Upper lobe of left lung (tissue), 6 donors: ENCODE measurements around the gene TMEM134. TPM values are rescaled to one million over a fixed set of nuclear protein-coding genes. Genes with fewer than 3 reads are reported as not detected.

Experiments
- ATAC-seq, 2 donors: fragments of 200-7000 bp; cut with Tn5 transposase; one replicate each; pipeline ENCODE4 v1.9.1; 2022; ENCODE audit warnings: mild to moderate bottlenecking in 2 of 2, moderate library complexity in 2 of 2; ENCODE audit not compliant: low FRiP score in 2 of 2
- DNase-seq, 2 donors: peaks; one replicate each; pipeline ENCODE4 v3.0.0-alpha.2; 2019 to 2020
- H3K27ac ChIP-seq, 4 donors: fragments of 200-600 bp; sonication (generic); one replicate each; pipeline ENCODE4 v1.5.1; 2016 to 2019
- H3K27me3 ChIP-seq, 4 donors: fragments of 200-600 bp; sonication (generic); one replicate each; pipeline ENCODE4 v1.5.1; 2017 to 2019
- H3K36me3 ChIP-seq, 4 donors: fragments of 200-600 bp; sonication (generic); one replicate each; pipeline ENCODE4 v1.5.1; 2016 to 2019
- H3K4me1 ChIP-seq, 4 donors: fragments of 200-600 bp; sonication (generic); one replicate each; pipeline ENCODE4 v1.5.1; 2018 to 2019
- H3K4me3 ChIP-seq, 4 donors: fragments of 200-600 bp; sonication (generic); one replicate each; pipeline ENCODE4 v1.5.1; 2017 to 2019; ENCODE audit warnings: mild to moderate bottlenecking in 2 of 4, moderate library complexity in 1 of 4
- H3K9me3 ChIP-seq, 4 donors: fragments of 200-600 bp; sonication (generic); one replicate each; pipeline ENCODE4 v1.5.1; 2018 to 2019
- CTCF ChIP-seq, 6 experiments: fragments of 450-650 bp in 4 of 6; fragments of 200-600 bp in 2 of 6; sonication (generic) in 2 of 6; IDR thresholded peaks; one replicate each; pipeline ENCODE4 v1.5.1; 2016 to 2019; ENCODE audit warnings: antibody characterized with exemption in 6 of 6
- EP300 ChIP-seq, 4 donors: sonication (generic); formaldehyde crosslinking; IDR thresholded peaks; one replicate each; pipeline ENCODE4 v1.5.1; 2017; ENCODE audit warnings: antibody characterized with exemption in 4 of 4, control low read depth in 2 of 4
- POLR2A ChIP-seq, 4 donors: fragments of 450-650 bp; IDR thresholded peaks; one replicate each; pipeline ENCODE4 v1.5.1; 2016 to 2017; ENCODE audit warnings: antibody characterized with exemption in 4 of 4, mild to moderate bottlenecking in 2 of 4
- POLR2AphosphoS5 ChIP-seq, 2 donors: sonication (generic); formaldehyde crosslinking; IDR thresholded peaks; one replicate each; pipeline ENCODE4 v1.5.1; 2017; ENCODE audit warnings: antibody characterized with exemption in 2 of 2
- WGBS, 2 donors: methylation state at CpG; one replicate each; pipeline ENCODE4 v1.1.5; 2017 to 2018; 5-methylcytosine and 5-hydroxymethylcytosine counted together
- small RNA-seq, 4 donors: library from RNA; depleted of rRNA; stranded (forward); fragments of <200 nt; gene quantifications; one replicate each; pipeline ENCODE3, GENCODE V24; 2016
- total RNA-seq, 6 donors: library from RNA; depleted of rRNA in 4 of 6; stranded (reverse); fragments of >200 nt in 4 of 6; gene quantifications; one replicate each; pipeline versions ENCODE4 v1.1.0 to v1.2.1, GENCODE V29; 2016 to 2021
- donor health status: DM: no; HTN: no; CAD: no; lungs with moderate emphysema.
- donor health status: DM: no; HTN: yes; CAD: no; lungs with severe emphysema.

The TMEM134 gene
- total RNA-seq, 6 donors from 2014 or later: 51.2 to 102 (median 75.2) TPM

DNA sequence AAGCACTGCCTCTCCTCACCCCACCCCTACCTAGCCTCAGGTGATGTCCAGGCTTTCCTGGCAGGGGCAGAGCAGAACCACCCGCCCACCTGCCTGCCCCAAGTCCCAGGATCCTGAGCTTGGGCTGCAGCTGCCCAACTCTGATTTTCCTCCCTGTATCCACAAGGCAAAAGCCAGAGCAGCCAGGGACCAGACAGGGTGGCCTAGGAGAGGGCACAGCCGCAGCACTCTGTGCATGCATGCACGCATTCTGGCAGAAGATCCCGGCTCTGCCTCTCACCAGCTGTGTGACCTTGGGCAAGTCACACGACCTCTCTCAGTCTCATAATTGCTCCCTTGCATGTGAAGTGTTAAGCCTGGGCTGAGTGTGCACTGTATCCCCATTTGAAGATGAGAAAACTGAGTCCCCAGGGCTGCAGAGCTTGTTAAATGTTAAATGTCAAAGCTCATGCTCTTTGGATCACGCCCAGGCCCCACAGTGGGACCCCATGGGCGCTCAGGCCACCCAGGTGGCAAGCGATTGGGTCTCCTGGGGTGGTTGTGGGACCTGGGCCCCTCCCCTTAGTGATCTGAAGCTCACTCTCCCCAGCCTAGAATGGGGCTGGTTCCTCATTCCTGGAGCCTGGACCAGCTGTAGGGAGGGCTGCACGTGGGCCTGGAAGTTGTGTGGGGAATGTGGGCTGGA is 56.4 kb downstream of the TMEM134 start:
- TF ChIP-seq POLR2A (IDR thresholded peaks at IDR 0.05) (no peak), CTCF (IDR thresholded peaks at IDR 0.05) (no peak), EP300 (IDR thresholded peaks at IDR 0.05) (no peak)
- ATAC-seq (no peak), DNase-seq (no peak)
- H3K9me3 ChIP-seq: no peaks in the 10 kb centered on the region
- H3K36me3 ChIP-seq: no peaks in the 10 kb centered on the region
- WGBS, 2 donors: 83 to 89% methylated on average over 6 to 9 of the region's 9 CpGs
- peaks cover 24 to 46% (median 45%) of the 10 kb centered on the region in 4 donors for H3K4me1 ChIP-seq
- no peak overlapping the region for H3K27ac ChIP-seq
- no peak overlapping the region for H3K4me3 ChIP-seq
- peaks cover 0 to 3% (median 0%) of the 10 kb centered on the region in 4 donors for H3K27me3 ChIP-seq

DNA sequence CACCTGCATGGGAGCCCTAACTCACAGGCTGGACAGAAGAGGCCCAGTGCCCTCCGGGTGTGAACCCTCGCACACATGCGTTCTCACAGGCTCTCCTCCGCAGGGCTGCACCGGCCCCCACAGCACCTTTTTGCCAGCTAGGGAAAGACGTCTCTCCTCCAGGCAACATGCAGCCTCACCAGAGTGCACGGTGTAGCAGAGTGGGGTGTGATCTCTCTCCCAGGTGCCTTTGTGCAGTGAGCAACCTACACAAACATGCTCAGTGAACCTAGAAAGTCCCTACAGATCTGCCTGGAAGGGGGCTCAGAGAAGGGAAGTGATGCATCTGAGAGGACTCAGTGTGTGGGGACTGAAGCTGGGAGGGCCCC is 57.3 kb downstream of the TMEM134 start:
- peaks cover 22 to 42% (median 39%) of the 10 kb centered on the region in 4 donors for H3K4me1 ChIP-seq
- DNase-seq (no peak), ATAC-seq (no peak)
- no peak overlapping the region for H3K27ac ChIP-seq
- 83% methylated on average over 3 to 7 of the region's 7 CpGs for WGBS, 2 donors
- no peaks in the 10 kb centered on the region for H3K9me3 ChIP-seq
- no peak for TF ChIP-seq CTCF (IDR thresholded peaks at IDR 0.05)
- no peak for TF ChIP-seq EP300 (IDR thresholded peaks at IDR 0.05)
- TF ChIP-seq POLR2AphosphoS5 (IDR thresholded peaks at IDR 0.05): no peak
- TF ChIP-seq POLR2A (IDR thresholded peaks at IDR 0.05): no peak
- H3K27me3 ChIP-seq: peaks cover 0 to 3% (median 0%) of the 10 kb centered on the region in 4 donors
- H3K4me3 ChIP-seq: no peak overlapping the region
- no peaks in the 10 kb centered on the region for H3K36me3 ChIP-seq

Small RNAs within 50 kb of the gene (small RNA-seq; reads per million reads assigned to genes)
- gene MIR6752: 0 to 0.33 (median 0.07) reads per million in 4 donors

Other genes with a start within 250 kb of the TMEM134 start
- gene GRK2, start 202.8 kb downstream of the TMEM134 start, total RNA-seq: 100 to 1,000 TPM in 4 of 6 donors, 10 to 100 TPM in 2; 76.9 to 232 (median 117) TPM
- gene ANKRD13D, start 179.9 kb downstream of the TMEM134 start, total RNA-seq: 100 to 1,000 TPM in 2 of 6 donors, 10 to 100 TPM in 4; 47.4 to 221 (median 78.3) TPM
- gene SSH3, start 165.7 kb downstream of the TMEM134 start, total RNA-seq: 10 to 100 TPM; 35.9 to 99.2 (median 53.8) TPM
- gene POLD4, start 115.7 kb downstream of the TMEM134 start, total RNA-seq: 100 to 1,000 TPM in 4 of 6 donors, 10 to 100 TPM in 2; 55.5 to 173 (median 106) TPM
- gene CLCF1, start 95.7 kb downstream of the TMEM134 start, total RNA-seq: 10 to 100 TPM in 2 of 6 donors, 1 to 10 TPM in 4; 3.7 to 29.5 (median 6.0) TPM
- gene RAD9A, start 77.3 kb downstream of the TMEM134 start, total RNA-seq: 100 to 1,000 TPM in 1 of 6 donors, 10 to 100 TPM in 5; 20.4 to 115 (median 28.2) TPM
- 100 to 1,000 TPM in 3 of 6 donors, 10 to 100 TPM in 3; 83.8 to 191 (median 135) TPM for gene PPP1CA, start 67.4 kb downstream of the TMEM134 start, total RNA-seq
- gene TBC1D10C, start 65.2 kb downstream of the TMEM134 start, total RNA-seq: 10 to 100 TPM in 5 of 6 donors, 1 to 10 TPM in 1; 8.4 to 45.3 (median 32.7) TPM
- 1 to 10 TPM in 2 of 6 donors, under 1 TPM in 4; 0.49 to 4.2 (median 0.89) TPM for gene CARNS1, start 53.6 kb downstream of the TMEM134 start, total RNA-seq
- 10 to 100 TPM; 35.2 to 94.3 (median 50.4) TPM for gene RPS6KB2, start 40.8 kb downstream of the TMEM134 start, total RNA-seq
- gene PTPRCAP, start 31.6 kb downstream of the TMEM134 start, total RNA-seq: 10 to 100 TPM; 12.8 to 34.0 (median 18.0) TPM
- 100 to 1,000 TPM in 4 of 6 donors, 10 to 100 TPM in 2; 49.0 to 178 (median 118) TPM for gene CORO1B, start 25.8 kb downstream of the TMEM134 start, total RNA-seq
- not detected for gene GPR152, start 16.5 kb downstream of the TMEM134 start, total RNA-seq
- 1 to 10 TPM; 1.5 to 4.7 (median 2.3) TPM for gene CABP4, start 13.9 kb downstream of the TMEM134 start, total RNA-seq
- gene AIP, start 13.8 kb upstream of the TMEM134 start, total RNA-seq: 100 to 1,000 TPM in 1 of 6 donors, 10 to 100 TPM in 5; 51.1 to 101 (median 75.3) TPM
- gene PITPNM1, start 36.1 kb upstream of the TMEM134 start, total RNA-seq: 10 to 100 TPM; 32.0 to 90.1 (median 40.7) TPM
- gene CDK2AP2, start 38.9 kb upstream of the TMEM134 start, total RNA-seq: 100 to 1,000 TPM in 2 of 6 donors, 10 to 100 TPM in 4; 36.7 to 119 (median 89.0) TPM
- not detected for gene CABP2, start 54.2 kb upstream of the TMEM134 start, total RNA-seq
- 1,000 to 10,000 TPM in 4 of 6 donors, 100 to 1,000 TPM in 2; 600 to 1,952 (median 1,144) TPM for gene GSTP1, start 114.6 kb upstream of the TMEM134 start, total RNA-seq
- gene NDUFV1, start 137.7 kb upstream of the TMEM134 start, total RNA-seq: 100 to 1,000 TPM; 169 to 395 (median 205) TPM
- 10 to 100 TPM in 4 of 6 donors, 1 to 10 TPM in 1, not detected in 1; 4.3 to 17.8 (median 13.9) TPM for gene NUDT8, start 160.7 kb upstream of the TMEM134 start, total RNA-seq
- not detected for gene TBX10, start 170.5 kb upstream of the TMEM134 start, total RNA-seq
- 1 to 10 TPM in 1 of 6 donors, under 1 TPM in 1, not detected in 4; 0.37 to 3.2 TPM for gene ACY3, start 181.5 kb upstream of the TMEM134 start, total RNA-seq
- 1 to 10 TPM in 2 of 6 donors, under 1 TPM in 3, not detected in 1; 0.30 to 6.4 (median 0.86) TPM for gene ALDH3B2, start 205.4 kb upstream of the TMEM134 start, total RNA-seq